Heart left ventricle (tissue), 16 donors: ENCODE data around the gene NARF. TPM values are rescaled to one million over a fixed set of nuclear protein-coding genes. Genes with fewer than 3 reads are reported as not detected.
A peak's percentile ranks its signal among the peaks of the same experiment; 100 is the strongest.
"Not testable (repeated sequence)": the region's sequence is repeated elsewhere in the genome, so short reads cannot be mapped to it uniquely, and the experiment has no call there.

Source experiments
- ATAC-seq, 4 donors: fragments of 200-7000 bp; cut with Tn5 transposase; one replicate each; pipeline ENCODE4 v1.9.1; 2020 to 2022; ENCODE audit warnings: moderate library complexity in 4 of 4, mild to moderate bottlenecking in 3 of 4, moderate number of reproducible peaks in 1 of 4
- DNase-seq, 5 donors: peaks; one replicate each; pipeline ENCODE4 v3.0.0-alpha.2; 2020
- H3K27ac ChIP-seq, 12 donors: fragments of 200-600 bp; sonication (generic) in 4 of 12; one replicate each; pipeline versions ENCODE4 v1.5.0 to v1.8.0; 2016 to 2022; ENCODE audit warnings: mild to moderate bottlenecking in 2 of 12
- H3K27me3 ChIP-seq, 9 donors: fragments of 200-600 bp; sonication (generic) in 2 of 9; one replicate each; pipeline versions ENCODE4 v1.5.1 to v1.8.0; 2016 to 2022; ENCODE audit warnings: mild to moderate bottlenecking in 3 of 9
- H3K36me3 ChIP-seq, 9 donors: fragments of 200-600 bp; sonication (generic) in 2 of 9; one replicate each; pipeline versions ENCODE4 v1.5.0 to v1.8.0; 2018 to 2022; ENCODE audit warnings: mild to moderate bottlenecking in 2 of 9
- H3K4me1 ChIP-seq, 12 donors: fragments of 200-600 bp; sonication (generic) in 4 of 12; one replicate each; pipeline versions ENCODE4 v1.5.0 to v1.8.0; 2016 to 2022; ENCODE audit warnings: mild to moderate bottlenecking in 3 of 12
- H3K4me3 ChIP-seq, 12 donors: fragments of 200-600 bp; sonication (generic) in 4 of 12; one replicate each; pipeline versions ENCODE4 v1.5.0 to v1.8.0; 2017 to 2022; ENCODE audit warnings: mild to moderate bottlenecking in 9 of 12, moderate library complexity in 4 of 12
- H3K9me3 ChIP-seq, 12 donors: fragments of 200-600 bp; sonication (generic) in 4 of 12; one replicate each; pipeline versions ENCODE4 v1.5.0 to v1.8.0; 2016 to 2022; ENCODE audit warnings: mild to moderate bottlenecking in 1 of 12
- POLR2A ChIP-seq, 2 donors: fragments of 450-650 bp; IDR thresholded peaks; one replicate each; pipeline ENCODE4 v1.6.1; 2017; ENCODE audit warnings: antibody characterized with exemption in 2 of 2, mild to moderate bottlenecking in 2 of 2, moderate library complexity in 2 of 2
- WGBS, 4 donors: extraction: QIAGEN DNeasy Blood & Tissue Kit in 2 of 4; methylation state at CpG; one replicate each; pipeline versions ENCODE4 v1.1.5 to v1.1.7; 2013 to 2018; 5-methylcytosine and 5-hydroxymethylcytosine counted together
- intact Hi-C, 10 donors: fragments of 100-400 bp; cut with DNase I; formaldehyde crosslinking; loops; one replicate each; pipeline versions ENCODE4 v1.11.1 to v1.14.2; 2022
- polyA plus RNA-seq, 2 donors: library from polyadenylated mRNA; stranded (reverse); fragments of 200-250 nt; gene quantifications; one replicate each; pipeline ENCODE4 v1.2.3, GENCODE V29; 2013
- total RNA-seq, 9 donors: library from RNA; depleted of rRNA in 2 of 9; stranded (reverse); fragments of >200 nt in 2 of 9; fragmentation: NEBNext Ultra II Directional in 3 of 9; extraction: Animal tissue kit (Norgen Biotek cat#: 25700) in 3 of 9; gene quantifications; one replicate each; pipeline versions ENCODE4 v1.1.0 to v1.2.4, GENCODE V29; 2016 to 2023
- TF ChIP-seq, protein P1 (sequence below), 12 donors: fragments of 200-600 bp; sonication (generic) in 4 of 12; IDR thresholded peaks; one replicate each; pipeline versions ENCODE4 v1.5.0 to v1.8.0; 2018 to 2022; ENCODE audit warnings: antibody characterized with exemption in 12 of 12, mild to moderate bottlenecking in 5 of 12
- donor health status: ischemic (EF 13 %, LVEDD 7.1; RV severe dilation, severe dysfunction).
- donor health status: healthy with polysubstance abuse.
- donor health status: DM: no; HTN: yes; CAD: no.
- donor health status: DM: no; HTN: no; CAD: no.
- donor health status: ischemic (EF 25% LVEDD 6.9; RV normal size, moderate dysfunction).
- donor health status: ischemic (EF 25% LVEDD 5.7; RV mildly dilated, moderate dysfunction).
- donor health status: healthy.
- donor health status: DM: yes; HTN: yes; CAD: no.
- donor health status: ischemic (EF 35%, LVEDD 5.7; RV mildly dilated, moderate dysfunction).
- donor health status: nonischemic (EF 11% LVEDD 7.7; RV severe dilation, severe dysfunction).
- donor health status: DM: yes; HTN: yes; CAD: no.
- donor health status: PGD.
- donor health status: ischemic (EF 29% LVEDD 5.4; RV normal size, mild dysfunction).
- donor health status: nonischemic (EF 23%, LVEDD 6.1; RV moderate dilation, normal function).

Gene NARF
- total and polyA plus RNA-seq, 11 donors = 48.6 to 111 (median 63.0) TPM

DNA sequence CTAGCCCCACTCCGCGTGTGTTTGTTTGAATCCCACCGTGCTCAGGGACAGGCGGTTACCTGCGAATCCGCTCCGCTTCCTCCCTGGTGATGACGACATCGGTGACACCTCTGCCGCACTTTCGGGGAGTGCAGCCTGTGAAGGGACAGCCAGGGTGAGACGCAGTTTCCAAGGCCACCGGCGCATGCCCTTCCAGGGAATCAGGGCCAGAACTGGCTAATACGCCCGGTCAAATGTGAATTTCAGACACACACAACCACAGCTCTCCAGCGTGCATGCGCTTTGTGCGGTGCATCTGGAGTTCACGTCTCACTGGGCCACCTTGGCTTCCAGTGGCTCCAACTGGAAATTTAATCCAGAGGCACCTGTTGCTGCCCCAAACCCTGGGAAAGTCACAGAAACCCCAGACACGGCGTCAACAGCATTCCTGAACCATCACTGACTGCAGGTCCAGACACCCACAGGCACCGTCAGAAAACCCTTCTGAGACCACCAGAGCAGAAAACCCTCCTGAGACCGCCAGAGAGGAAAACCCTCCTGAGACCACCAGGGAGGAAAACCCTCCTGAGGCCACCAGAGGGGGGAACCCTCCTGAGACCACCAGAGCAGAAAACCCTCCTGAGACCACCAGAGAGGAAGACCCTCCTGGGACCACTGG lies 47.0 kb upstream of the NARF start:
- Histone ChIP-seq H3K27ac (no peak overlapping the region), H3K4me1 (peaks cover 0 to 23% (median 8%) of the 10 kb centered on the region in 12 donors), H3K9me3 (no peaks in the 10 kb centered on the region), H3K4me3 (no peak overlapping the region), H3K36me3 (peaks cover 0 to 11% (median 0%) of the 10 kb centered on the region in 9 donors), H3K27me3 (no peaks in the 10 kb centered on the region)
- ATAC-seq (no peak), DNase-seq (peak in 1 of 5 donors; percentile 22)
- 94 to 96% (median 95%) methylated on average over 24 of the region's 24 CpGs for WGBS, 4 donors
- intact Hi-C loops = loop anchor here in 2 of 10 donors (5.0 kb wide), 3 partner anchors 39 to 199 kb away; partner anchors contain the start of genes CCDC57 (in 1 of the 2) and UTS2R (in 1 of the 2)
- TF ChIP-seq POLR2A (IDR thresholded peaks at IDR 0.05) = no peak

DNA sequence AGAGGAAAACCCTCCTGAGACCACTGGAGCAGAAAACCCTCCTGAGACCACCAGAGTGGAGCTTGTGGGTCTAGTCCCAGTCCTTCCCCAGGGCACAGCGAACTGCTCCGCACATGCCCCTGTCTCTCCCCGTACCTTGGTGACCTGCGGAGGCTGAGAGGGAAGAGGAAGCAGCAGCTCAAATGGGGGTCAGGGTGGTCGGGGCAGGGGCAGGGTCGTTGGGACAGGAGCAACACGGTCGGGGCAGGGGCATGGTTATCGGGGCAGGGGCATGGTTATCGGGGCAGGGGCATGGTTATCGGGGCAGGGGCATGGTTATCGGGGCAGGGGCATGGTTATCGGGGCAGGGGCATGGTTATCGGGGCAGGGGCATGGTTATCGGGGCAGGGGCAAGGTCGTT lies 46.5 kb upstream of the NARF start:
- intact Hi-C loops = loop anchor here in 2 of 10 donors (5.0 kb wide), 3 partner anchors 40 to 200 kb away; partner anchors contain the start of genes CCDC57 (in 1 of the 2) and UTS2R (in 1 of the 2)
- not testable (repeated sequence) for H3K27me3 ChIP-seq, H3K27ac ChIP-seq, ATAC-seq, H3K9me3 ChIP-seq, H3K4me3 ChIP-seq
- H3K4me1 ChIP-seq = peaks cover 0 to 22% (median 7%) of the 10 kb centered on the region in 12 donors
- 89 to 93% (median 92%) methylated on average over 16 of the region's 16 CpGs for WGBS, 4 donors
- peak in 1 of 5 donors; percentile 11 for DNase-seq
- peaks cover 0 to 11% (median 0%) of the 10 kb centered on the region in 9 donors for H3K36me3 ChIP-seq

- Histone ChIP-seq H3K4me3 (no peak overlapping the region), H3K36me3 (peaks cover 0 to 11% (median 0%) of the 10 kb centered on the region in 9 donors), H3K9me3 (no peaks in the 10 kb centered on the region), H3K4me1 (peaks cover 1 to 20% (median 10%) of the 10 kb centered on the region in 12 donors), H3K27me3 (no peaks in the 10 kb centered on the region), H3K27ac (no peak overlapping the region)
- ATAC-seq (peak in 1 of 4 donors; percentile 27), DNase-seq (peak in 2 of 5 donors; percentile 21 to 35)
- intact Hi-C loops = loop anchor here in 2 of 10 donors (5.0 kb wide), 3 partner anchors 41 to 201 kb away; partner anchors contain the start of genes CCDC57 (in 1 of the 2) and UTS2R (in 1 of the 2)
- WGBS, 4 donors = 79 to 82% (median 80%) methylated on average over 28 to 29 of the region's 29 CpGs
- TF ChIP-seq, protein P1, sequence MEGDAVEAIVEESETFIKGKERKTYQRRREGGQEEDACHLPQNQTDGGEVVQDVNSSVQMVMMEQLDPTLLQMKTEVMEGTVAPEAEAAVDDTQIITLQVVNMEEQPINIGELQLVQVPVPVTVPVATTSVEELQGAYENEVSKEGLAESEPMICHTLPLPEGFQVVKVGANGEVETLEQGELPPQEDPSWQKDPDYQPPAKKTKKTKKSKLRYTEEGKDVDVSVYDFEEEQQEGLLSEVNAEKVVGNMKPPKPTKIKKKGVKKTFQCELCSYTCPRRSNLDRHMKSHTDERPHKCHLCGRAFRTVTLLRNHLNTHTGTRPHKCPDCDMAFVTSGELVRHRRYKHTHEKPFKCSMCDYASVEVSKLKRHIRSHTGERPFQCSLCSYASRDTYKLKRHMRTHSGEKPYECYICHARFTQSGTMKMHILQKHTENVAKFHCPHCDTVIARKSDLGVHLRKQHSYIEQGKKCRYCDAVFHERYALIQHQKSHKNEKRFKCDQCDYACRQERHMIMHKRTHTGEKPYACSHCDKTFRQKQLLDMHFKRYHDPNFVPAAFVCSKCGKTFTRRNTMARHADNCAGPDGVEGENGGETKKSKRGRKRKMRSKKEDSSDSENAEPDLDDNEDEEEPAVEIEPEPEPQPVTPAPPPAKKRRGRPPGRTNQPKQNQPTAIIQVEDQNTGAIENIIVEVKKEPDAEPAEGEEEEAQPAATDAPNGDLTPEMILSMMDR (IDR thresholded peaks at IDR 0.05) = no peak
- no peak for TF ChIP-seq POLR2A (IDR thresholded peaks at IDR 0.05)
Measured at GRCh38 chr17:82412535-82413520, 45.7 kb upstream of the NARF start.

GRCh38 chr17:82414548-82415281 lies 43.8 kb upstream of the NARF start:
- 21 to 24% (median 22%) methylated on average over 36 to 38 of the region's 38 CpGs for WGBS, 4 donors
- Histone ChIP-seq H3K36me3 (peaks cover 0 to 6% (median 0%) of the 10 kb centered on the region in 9 donors), H3K27me3 (no peaks in the 10 kb centered on the region), H3K4me3 (no peak overlapping the region), H3K4me1 (peaks cover 3 to 32% (median 20%) of the 10 kb centered on the region in 12 donors), H3K9me3 (no peaks in the 10 kb centered on the region), H3K27ac (no peak overlapping the region)
- intact Hi-C loops = loop anchor here (1.0 to 5.0 kb wide), 10 partner anchors 38 to 202 kb away; partner anchors contain the start of genes CCDC57 (in 1 of the 10), CYBC1 (in 1 of the 10) and UTS2R (in 1 of the 10)
- ATAC-seq (peak; percentile 69 to 88 (median 75)), DNase-seq (peak; percentile 67 to 84 (median 78))
- no peak for TF ChIP-seq POLR2A (IDR thresholded peaks at IDR 0.05)
- TF ChIP-seq, protein P1 (IDR thresholded peaks at IDR 0.05) = peak; percentile 41 to 87 (median 74)
